Loucy (cell line): ENCODE data around the gene SOX12.

Experiments
- H2AFZ ChIP-seq: fragments of 200-600 bp; sonication (generic); 2 replicates; pipeline ENCODE4 v1.6.0; 2016; ENCODE audit warnings: antibody characterized with exemption, mild to moderate bottlenecking, low read length, moderate library complexity
- H3F3A ChIP-seq: fragments of 200-600 bp; 2 replicates; pipeline ENCODE4 v1.6.0; 2016; ENCODE audit warnings: antibody characterized with exemption, low read depth, mild to moderate bottlenecking
- H3K27me3 ChIP-seq: fragments of 200-600 bp; sonication (generic); 2 replicates; pipeline ENCODE4 v1.6.1; 2014; ENCODE audit warnings: low read length, mild to moderate bottlenecking; ENCODE audit not compliant: insufficient read depth, poor library complexity, severe bottlenecking
- H3K36me3 ChIP-seq: fragments of 200-600 bp; sonication (generic); 2 replicates; pipeline ENCODE4 v1.6.1; 2016; ENCODE audit warnings: low read length; ENCODE audit not compliant: insufficient read depth
- H3K4me1 ChIP-seq: fragments of 200-600 bp; sonication (generic); 2 replicates; pipeline ENCODE4 v1.5.1; 2014; ENCODE audit warnings: low read length, mild to moderate bottlenecking; ENCODE audit not compliant: insufficient read depth, poor library complexity, severe bottlenecking
- H3K4me2 ChIP-seq: fragments of 200-600 bp; sonication (generic); 2 replicates; pipeline ENCODE4 v1.6.0; 2014; ENCODE audit warnings: antibody characterized with exemption, low read length, low read depth, mild to moderate bottlenecking; ENCODE audit not compliant: poor library complexity, severe bottlenecking
- H3K4me3 ChIP-seq: fragments of 200-600 bp; sonication (generic); 2 replicates; pipeline ENCODE4 v1.5.1; 2014; ENCODE audit warnings: low read length, mild to moderate bottlenecking, mixed read lengths; ENCODE audit not compliant: poor library complexity, severe bottlenecking
- H3K79me2 ChIP-seq: fragments of 200-600 bp; sonication (generic); 2 replicates; pipeline ENCODE4 v1.6.1; 2014; ENCODE audit warnings: low read length; ENCODE audit not compliant: insufficient read depth
- H3K9ac ChIP-seq: fragments of 200-600 bp; sonication (generic); 2 replicates; pipeline ENCODE4 v1.6.0; 2014; ENCODE audit warnings: mild to moderate bottlenecking, low read depth, low read length, moderate library complexity; ENCODE audit not compliant: poor library complexity, severe bottlenecking
- H3K9me2 ChIP-seq: fragments of 200-600 bp; sonication (generic); replicated peaks from 2 replicates; pipeline ENCODE4 v1.6.1; 2016; ENCODE audit warnings: low read depth, low read length, mixed read lengths
- H3K9me3 ChIP-seq: fragments of 200-600 bp; sonication (generic); 2 replicates; pipeline ENCODE4 v1.6.1; 2014; ENCODE audit warnings: mild to moderate bottlenecking, antibody characterized with exemption, low read length, low read depth; ENCODE audit not compliant: insufficient read depth
- H4K20me1 ChIP-seq: fragments of 200-600 bp; sonication (generic); 2 replicates; pipeline ENCODE4 v1.6.0; 2014; ENCODE audit warnings: antibody characterized with exemption, low read length, mild to moderate bottlenecking; ENCODE audit not compliant: insufficient read depth, poor library complexity, severe bottlenecking
- EZH2phosphoT487 ChIP-seq: fragments of 200-600 bp; IDR thresholded peaks from 2 replicates; pipeline ENCODE4 v1.6.1; 2018; ENCODE audit warnings: antibody characterized with exemption, mild to moderate bottlenecking, moderate library complexity, borderline replicate concordance
- TF ChIP-seq, protein P1 (sequence below): fragments of 200-600 bp; sonication (generic); conservative IDR thresholded peaks from 2 replicates; pipeline ENCODE4 v1.5.1; 2014; ENCODE audit warnings: mild to moderate bottlenecking, antibody characterized with exemption, low read length

SOX12 gene

DNA sequence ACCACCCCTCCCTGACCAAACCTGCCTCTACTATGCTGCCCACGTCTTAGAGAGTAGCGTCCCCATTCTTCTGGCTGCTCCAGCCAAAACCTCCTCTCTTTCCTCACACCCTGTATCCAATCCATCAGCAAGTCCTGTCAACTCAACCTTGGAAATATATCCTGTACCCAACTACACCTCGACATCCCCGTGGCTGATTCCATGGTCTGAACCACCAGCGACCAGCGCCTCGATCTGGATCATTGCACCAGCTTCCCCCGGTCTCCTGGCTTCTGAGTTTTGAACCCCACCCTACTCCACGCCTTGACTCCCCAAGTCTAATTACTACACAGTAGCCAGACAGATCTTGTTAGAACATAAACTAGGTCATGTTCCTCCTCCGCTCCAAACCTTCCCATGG is 31.4 kb downstream of the SOX12 start:
- H2AFZ ChIP-seq: no peak overlapping the region
- no peak overlapping the region for H3K9ac ChIP-seq
- no peaks in the 10 kb centered on the region for H3F3A ChIP-seq
- no peaks in the 10 kb centered on the region for H3K36me3 ChIP-seq
- H3K4me3 ChIP-seq: no peak overlapping the region
- H3K9me2 ChIP-seq: no peaks in the 10 kb centered on the region
- H3K4me1 ChIP-seq: peaks cover 7% of the 10 kb centered on the region
- H4K20me1 ChIP-seq: no peaks in the 10 kb centered on the region
- no peaks in the 10 kb centered on the region for H3K9me3 ChIP-seq
- H3K79me2 ChIP-seq: no peaks in the 10 kb centered on the region
- no peak overlapping the region for H3K4me2 ChIP-seq
- TF ChIP-seq, protein P1, sequence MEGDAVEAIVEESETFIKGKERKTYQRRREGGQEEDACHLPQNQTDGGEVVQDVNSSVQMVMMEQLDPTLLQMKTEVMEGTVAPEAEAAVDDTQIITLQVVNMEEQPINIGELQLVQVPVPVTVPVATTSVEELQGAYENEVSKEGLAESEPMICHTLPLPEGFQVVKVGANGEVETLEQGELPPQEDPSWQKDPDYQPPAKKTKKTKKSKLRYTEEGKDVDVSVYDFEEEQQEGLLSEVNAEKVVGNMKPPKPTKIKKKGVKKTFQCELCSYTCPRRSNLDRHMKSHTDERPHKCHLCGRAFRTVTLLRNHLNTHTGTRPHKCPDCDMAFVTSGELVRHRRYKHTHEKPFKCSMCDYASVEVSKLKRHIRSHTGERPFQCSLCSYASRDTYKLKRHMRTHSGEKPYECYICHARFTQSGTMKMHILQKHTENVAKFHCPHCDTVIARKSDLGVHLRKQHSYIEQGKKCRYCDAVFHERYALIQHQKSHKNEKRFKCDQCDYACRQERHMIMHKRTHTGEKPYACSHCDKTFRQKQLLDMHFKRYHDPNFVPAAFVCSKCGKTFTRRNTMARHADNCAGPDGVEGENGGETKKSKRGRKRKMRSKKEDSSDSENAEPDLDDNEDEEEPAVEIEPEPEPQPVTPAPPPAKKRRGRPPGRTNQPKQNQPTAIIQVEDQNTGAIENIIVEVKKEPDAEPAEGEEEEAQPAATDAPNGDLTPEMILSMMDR: no peak
- TF ChIP-seq EZH2phosphoT487: no peak
- no peaks in the 10 kb centered on the region for H3K27me3 ChIP-seq

GRCh38 chr20:358891-359555 is 33.7 kb downstream of the SOX12 start:
- no peak overlapping the region for H3K4me2 ChIP-seq
- no peaks in the 10 kb centered on the region for H3K4me1 ChIP-seq
- no peak overlapping the region for H2AFZ ChIP-seq
- H3K36me3 ChIP-seq: no peaks in the 10 kb centered on the region
- H3K9me3 ChIP-seq: no peaks in the 10 kb centered on the region
- H3K9me2 ChIP-seq: no peaks in the 10 kb centered on the region
- TF ChIP-seq EZH2phosphoT487: no peak
- TF ChIP-seq, protein P1: no peak
- no peaks in the 10 kb centered on the region for H3K79me2 ChIP-seq
- H4K20me1 ChIP-seq: no peaks in the 10 kb centered on the region
- H3K9ac ChIP-seq: no peak overlapping the region
- no peaks in the 10 kb centered on the region for H3K27me3 ChIP-seq
- H3K4me3 ChIP-seq: no peak overlapping the region
- no peaks in the 10 kb centered on the region for H3F3A ChIP-seq

GRCh38 chr20:361561-361960 is 36.2 kb downstream of the SOX12 start:
- Histone ChIP-seq H3K79me2 (no peaks in the 10 kb centered on the region), H3K9me2 (no peaks in the 10 kb centered on the region), H2AFZ (no peak overlapping the region), H3F3A (no peaks in the 10 kb centered on the region), H3K9ac (no peak overlapping the region), H3K36me3 (no peaks in the 10 kb centered on the region), H4K20me1 (no peaks in the 10 kb centered on the region), H3K4me3 (no peak overlapping the region), H3K4me1 (peaks cover 14% of the 10 kb centered on the region), H3K4me2 (no peak overlapping the region), H3K27me3 (no peaks in the 10 kb centered on the region), H3K9me3 (no peaks in the 10 kb centered on the region)
- TF ChIP-seq, protein P1: no peak
- no peak for TF ChIP-seq EZH2phosphoT487
